UCSD-AML1 (cell line): ENCODE results near the gene PATJ.
"Not testable (repeated sequence)": the region's sequence is repeated elsewhere in the genome, so short reads cannot be mapped to it uniquely, and the experiment has no call there.

Experiments
- DNase-seq: peaks from one replicate; lab custom pipeline; 2025; ENCODE audit not compliant: unreplicated experiment; lab: John Stamatoyannopoulos, UW

Gene PATJ

DNA sequence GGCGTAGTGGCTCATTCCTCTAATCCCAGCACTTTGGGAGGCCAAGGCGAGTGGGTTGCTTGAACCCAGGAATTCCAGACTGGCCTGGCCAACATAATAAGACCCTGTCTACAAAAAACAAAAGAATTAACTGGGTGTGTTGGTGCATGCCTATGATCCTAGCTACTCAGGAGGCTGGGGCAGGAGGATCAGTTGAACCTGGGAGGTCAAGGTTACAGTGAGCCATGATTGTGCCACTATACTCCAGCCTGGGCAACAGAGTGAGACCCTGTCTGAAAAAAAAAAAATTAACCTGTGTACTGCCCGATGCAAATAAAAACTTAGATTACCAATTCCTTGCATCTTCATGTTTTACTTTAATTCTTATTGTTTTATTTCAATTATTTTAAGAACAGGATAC lies 193.2 kb downstream of the PATJ start:
- DNase-seq = no peak

- no peak for DNase-seq
These were observed 194.6 kb downstream of the PATJ start for GRCh38 chr1:61936839-61937238.

DNA sequence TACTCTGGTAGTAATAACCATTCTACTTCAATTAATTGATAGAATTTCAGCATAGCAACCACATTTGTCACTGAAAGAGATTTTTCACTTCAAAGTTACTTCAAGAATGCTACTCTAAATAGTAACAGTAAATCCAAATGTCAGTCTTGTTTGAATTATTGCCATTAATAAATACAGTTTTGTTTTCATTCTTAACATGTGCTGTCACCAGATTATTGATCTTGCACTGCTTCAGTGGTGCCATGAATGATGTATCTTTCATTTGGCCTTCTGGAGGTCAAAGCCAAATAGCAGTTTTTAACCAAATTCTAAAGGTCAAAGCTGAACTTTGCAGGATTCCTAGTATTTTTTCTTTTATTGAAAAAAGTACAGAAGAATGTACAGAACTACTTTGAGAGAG lies 199.5 kb downstream of the PATJ start:
- DNase-seq = no peak

GRCh38 chr1:61942856-61943255 lies 200.6 kb downstream of the PATJ start:
- DNase-seq = no peak

DNA sequence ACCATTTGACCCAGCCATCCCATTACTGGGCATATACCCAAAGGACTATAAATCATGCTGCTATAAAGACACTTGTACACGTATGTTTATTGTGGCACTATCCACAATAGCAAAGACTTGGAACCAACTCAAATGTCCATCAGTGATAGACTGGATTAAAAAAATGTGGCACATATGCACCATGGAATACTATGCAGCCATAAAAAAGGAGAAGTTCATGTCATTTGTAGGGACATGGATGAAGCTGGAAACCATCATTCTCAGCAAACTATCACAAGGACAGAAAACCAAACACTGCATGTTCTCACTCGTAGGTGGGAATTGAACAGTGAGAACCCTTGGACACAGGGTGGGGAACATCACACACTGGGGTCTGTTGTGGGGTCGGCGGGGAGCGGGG lies 206.4 kb downstream of the PATJ start:
- DNase-seq = not testable (repeated sequence)

GRCh38 chr1:61950418-61950817 lies 208.1 kb downstream of the PATJ start:
- no peak for DNase-seq

DNA sequence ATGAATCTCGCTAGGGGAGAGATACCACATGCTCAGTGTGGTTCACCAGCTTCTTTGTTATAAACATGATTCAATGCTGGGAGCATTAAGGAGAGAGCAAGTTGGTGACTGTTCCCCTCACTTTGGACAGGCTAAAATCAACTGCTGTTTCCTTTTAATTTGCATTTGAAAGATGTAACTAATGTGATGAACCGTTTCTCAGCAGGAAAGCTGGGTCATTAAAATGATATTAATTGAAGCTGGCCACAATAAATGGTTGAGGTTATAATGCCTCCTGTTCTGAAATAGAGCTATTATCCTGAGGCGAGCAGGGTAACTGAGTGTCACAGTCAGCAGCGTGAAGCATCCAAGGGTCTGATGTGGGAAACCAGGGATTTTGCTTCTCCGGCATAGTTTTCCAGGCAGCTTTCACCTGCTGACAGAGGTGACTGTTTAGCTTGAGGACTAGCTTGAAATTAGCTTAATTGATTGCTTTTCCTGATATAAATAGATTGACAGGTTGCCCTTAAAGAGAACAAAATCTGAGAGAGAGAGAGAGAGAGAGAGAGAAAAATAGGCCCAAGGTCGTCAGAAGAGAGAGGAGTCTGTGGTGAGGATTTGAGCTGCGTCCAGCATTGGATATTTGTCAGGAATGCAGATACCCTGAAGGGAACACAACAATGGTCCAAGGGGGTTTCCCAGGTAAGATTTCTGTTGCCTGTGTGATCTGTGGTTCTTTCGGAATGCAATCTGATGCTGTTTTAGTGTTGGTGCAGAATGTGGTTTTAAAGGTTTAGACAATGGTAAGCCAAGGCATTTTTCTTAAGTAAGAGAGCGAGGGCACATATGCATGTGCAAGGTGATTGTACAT lies 209.7 kb downstream of the PATJ start:
- DNase-seq = no peak

DNA sequence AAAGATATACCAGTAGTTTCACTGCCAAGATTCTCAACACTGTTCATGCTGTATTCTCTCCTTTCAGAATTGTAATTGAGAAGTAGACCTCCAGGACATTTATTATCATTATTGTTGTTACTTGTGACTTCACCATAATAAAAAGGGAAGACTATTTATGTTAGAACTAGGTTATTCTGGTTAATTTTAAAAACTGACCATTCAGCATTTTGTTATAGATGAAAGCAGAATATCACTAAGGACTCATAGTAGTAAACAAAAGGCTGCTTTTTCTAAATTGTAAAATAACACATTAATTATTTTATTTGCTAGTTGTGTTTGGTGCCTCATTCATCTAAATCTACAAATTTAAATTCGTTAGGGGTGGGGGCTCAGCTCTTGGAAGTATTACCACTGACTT lies 210.4 kb downstream of the PATJ start:
- no peak for DNase-seq

DNA sequence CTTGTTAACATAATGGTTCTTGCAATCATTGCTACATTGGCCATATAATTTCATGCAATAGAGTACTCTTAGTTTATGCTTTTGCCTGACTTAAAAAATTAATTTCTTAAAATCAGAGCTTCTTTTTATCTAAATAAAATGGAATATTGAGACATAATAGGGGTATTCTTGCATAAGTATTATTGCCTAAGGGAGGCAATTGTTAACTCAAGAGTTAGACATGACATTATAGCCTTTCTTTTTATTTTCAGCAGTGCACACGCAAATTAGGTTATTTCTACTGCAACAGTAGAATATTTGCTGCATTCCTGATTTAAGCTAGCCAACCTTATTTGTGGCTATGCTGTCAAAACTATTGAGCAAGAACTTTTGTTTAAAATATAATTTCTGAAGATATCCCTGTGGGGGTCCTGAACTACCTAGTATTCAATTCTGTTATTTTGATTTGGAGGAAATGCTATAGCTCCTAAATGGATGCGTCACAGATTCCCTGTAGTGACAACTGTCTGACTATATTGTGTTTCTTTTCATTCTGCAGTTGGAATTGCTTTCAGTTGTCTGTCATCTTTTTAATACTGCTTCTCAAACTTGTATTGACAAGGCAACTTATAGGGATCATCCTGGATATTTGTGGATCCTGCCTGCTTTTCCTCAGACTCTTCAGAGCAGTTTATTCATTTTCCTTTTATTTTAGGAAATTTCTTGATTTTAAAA lies 211.0 kb downstream of the PATJ start:
- DNase-seq = no peak

- DNase-seq = no peak
These were observed 211.5 kb downstream of the PATJ start for GRCh38 chr1:61953790-61954150.

GRCh38 chr1:61955261-61955660 lies 213.0 kb downstream of the PATJ start:
- no peak for DNase-seq

DNA sequence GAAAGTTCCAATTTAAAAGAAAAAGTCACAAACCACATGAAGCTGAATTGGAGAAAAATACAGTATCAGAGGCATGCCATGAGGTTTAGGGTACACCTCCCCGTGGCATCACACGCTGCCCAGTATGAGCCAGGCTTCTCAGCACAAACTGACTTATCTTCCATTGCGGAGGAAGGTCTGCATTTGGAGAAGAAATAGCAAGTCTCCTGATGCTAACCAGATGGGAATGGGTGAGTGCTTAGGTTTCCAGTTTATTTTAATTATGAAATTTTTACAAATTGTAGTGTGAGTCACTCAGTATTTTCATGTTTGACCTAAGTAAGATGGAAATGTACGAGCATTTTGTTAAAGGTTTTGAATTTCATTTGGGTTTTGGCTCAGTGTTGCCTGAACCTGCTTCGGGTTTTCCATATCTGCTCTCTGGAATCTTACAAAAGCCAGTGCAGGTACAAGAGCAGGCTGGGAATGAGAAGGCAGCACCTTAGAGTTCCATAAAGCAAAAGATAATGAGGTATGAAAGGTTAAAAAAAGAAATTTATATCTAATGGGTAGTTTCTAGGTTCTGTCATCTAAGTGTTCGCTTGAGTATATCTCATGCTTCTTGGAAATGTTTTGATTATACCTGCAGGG lies 213.9 kb downstream of the PATJ start:
- no peak for DNase-seq

DNA sequence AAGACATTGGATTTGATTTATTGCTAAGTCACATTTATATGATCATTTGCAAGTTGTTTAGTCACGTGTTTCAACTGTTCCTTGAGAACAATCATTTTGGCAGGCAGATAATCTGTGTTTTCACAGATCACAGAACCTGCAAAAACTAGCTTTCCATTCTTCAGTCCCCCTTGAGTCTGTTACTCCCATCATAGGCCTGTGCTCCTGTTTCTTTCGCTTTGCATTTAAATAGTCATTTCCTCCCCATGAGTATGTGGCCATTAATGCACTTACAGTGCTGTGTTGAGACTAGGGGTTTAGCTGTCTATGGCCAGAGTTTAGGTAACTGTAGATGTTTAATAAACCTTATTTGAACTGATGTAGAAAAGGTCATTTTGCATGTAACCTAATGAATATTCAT lies 214.5 kb downstream of the PATJ start:
- no peak for DNase-seq

GRCh38 chr1:61961009-61961408 lies 218.7 kb downstream of the PATJ start:
- DNase-seq = no peak

DNA sequence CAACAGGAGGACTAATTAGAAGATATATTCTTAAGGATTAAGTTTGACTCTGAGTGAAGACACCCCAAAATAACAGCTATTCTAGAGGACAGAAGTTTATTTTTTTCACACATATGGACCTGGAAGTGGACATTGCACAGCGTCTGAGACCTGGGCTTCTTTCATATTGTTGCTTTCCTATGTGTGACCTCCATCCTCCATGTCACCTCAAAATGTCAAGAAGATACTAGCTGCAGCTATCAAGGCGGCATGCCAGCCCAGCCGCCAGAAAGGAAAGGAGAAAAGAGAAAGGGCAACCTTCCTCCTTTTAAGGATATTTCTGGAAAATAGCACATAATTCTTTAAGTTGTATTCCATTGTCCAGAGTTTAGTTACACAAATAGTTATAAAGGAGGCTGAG lies 220.4 kb downstream of the PATJ start:
- no peak for DNase-seq

GRCh38 chr1:61966450-61967225 lies 224.4 kb downstream of the PATJ start:
- DNase-seq = not testable (repeated sequence)

DNA sequence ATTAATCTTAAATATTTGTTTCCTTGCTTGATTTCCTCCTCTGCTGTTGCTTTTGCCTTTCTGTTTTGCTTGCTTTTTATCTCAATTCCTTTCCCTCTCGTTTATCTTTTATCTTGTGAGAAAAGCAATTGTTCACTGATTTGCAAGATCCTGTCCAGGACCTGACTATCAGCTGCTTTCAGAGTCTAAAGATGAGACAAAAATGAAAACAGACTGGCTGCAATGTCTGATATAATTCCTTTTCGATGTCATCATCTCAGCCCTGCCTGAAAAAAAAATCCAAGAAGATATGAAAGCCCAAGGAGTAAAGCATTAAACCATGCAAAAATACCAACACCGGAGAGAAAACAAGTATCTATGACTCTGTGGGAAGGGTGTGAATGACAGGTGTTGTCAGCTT lies 225.5 kb downstream of the PATJ start:
- DNase-seq = no peak

GRCh38 chr1:61968869-61969268 lies 226.6 kb downstream of the PATJ start:
- no peak for DNase-seq

DNA sequence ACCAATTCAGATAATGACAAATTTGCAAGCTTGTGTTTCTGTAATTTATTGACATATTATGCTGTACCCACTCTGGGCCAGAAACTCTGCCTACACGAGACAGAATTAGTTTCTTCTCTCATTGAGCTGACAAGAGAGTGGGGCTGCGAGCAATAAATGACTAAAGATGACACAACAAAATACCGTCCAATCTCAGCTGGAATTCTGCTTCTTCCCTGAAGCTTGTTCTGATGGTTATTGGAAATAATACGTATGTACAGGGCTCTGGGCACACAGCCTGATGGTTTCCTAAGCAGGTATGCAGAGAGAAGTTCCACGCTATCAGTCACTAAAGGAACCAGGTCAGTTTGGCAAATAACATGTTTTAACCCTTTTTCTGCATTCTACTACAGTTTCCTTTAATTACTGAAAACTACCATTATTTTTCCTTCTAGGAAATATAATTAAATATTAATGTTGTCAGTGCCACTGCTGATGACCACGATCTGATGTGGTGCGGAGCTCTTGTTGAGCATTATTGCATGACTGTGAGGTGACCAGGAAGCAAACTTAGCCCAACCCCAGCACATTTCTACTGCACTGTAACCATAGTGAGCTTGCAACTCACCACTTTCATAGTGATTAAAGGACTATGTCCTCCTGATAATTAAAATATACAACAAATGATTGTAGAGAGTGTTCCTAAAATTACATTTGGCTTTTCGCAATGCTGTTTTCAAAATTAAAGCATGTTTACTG lies 231.0 kb downstream of the PATJ start:
- DNase-seq = no peak

- no peak for DNase-seq
These were observed 233.4 kb downstream of the PATJ start for GRCh38 chr1:61975638-61976037.

DNA sequence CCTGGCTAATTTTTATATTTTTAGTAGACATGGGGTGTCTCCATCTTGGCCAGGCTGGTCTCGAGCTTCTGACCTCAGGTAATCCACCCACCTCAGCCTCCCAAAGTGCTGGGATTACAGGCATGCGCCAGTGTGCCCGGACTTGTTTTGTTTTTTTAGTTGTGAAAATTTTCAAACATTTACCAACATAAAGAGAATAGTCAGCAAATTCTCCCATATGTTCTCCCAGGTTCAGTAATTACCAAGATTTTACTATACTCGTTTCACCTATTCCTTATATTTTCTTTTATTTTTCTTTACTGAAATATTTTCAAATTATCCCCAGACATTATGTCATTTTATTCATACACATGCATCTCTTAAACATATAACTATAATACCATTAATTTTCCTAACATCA lies 234.3 kb downstream of the PATJ start:
- DNase-seq = no peak
